ENCODE measurements around the gene EDNRA.
"Not testable (repeated sequence)": the region's sequence is repeated elsewhere in the genome, so short reads cannot be mapped to it uniquely, and the experiment has no call there.

Gene EDNRA

DNA sequence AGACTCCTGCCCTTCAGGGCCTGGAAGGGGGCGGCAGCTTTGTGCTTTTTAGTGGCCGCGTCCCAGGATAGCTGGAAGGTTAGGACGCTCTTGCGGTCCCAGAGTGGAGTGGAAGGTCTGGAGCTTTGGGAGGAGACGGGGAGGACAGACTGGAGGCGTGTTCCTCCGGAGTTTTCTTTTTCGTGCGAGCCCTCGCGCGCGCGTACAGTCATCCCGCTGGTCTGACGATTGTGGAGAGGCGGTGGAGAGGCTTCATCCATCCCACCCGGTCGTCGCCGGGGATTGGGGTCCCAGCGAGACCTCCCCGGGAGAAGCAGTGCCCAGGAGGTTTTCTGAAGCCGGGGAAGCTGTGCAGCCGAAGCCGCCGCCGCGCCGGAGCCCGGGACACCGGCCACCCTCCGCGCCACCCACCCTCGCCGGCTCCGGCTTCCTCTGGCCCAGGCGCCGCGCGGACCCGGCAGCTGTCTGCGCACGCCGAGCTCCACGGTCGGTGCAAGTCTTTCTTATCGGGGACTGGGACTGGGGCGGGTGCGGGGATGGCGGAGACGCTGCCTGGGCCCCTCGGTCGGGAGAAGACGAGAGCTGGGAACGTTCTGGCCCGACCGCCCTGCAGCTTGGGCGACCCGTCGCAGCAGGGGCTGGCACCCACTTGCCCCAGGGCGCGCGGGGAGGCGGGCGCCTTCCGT is at the start of gene EDNRA:
Gene EDNRA (plus strand): TSS at position 207 of the 686 bp plus-strand sequence. CDS start 4,585 bp downstream, outside the sequence.
- no peak for DNase-seq (ENCODE audit: extremely low read depth in 1 of 2, low read depth in 1 of 2)

- not testable (repeated sequence) for DNase-seq (ENCODE audit: extremely low read depth in 1 of 2, low read depth in 1 of 2)
Observed at GRCh38 chr4:147434370-147434769, 46.5 kb upstream of the EDNRA start.

GRCh38 chr4:147440442-147440841 is 40.5 kb upstream of the EDNRA start:
- DNase-seq (ENCODE audit: extremely low read depth in 1 of 2, low read depth in 1 of 2): no peak

DNA sequence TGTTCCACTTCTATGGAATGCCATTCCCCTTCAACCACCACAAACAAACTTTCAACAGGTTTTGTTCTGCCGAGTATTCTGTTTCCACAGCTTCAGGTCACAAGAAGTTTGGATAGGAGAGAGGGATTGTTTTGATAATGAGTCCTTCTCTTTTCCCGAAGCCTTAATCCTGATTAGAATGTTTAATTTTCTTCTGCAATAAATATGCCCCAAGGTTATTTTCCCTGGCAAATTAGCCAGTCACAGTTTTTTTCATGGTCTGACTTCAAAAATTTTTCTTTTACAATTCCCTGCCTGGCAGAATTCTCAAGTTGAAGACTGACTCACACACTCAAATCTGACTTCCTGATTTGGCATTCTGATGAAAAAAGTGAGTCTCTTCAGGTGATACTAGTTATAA is 33.1 kb upstream of the EDNRA start:
- DNase-seq (ENCODE audit: extremely low read depth in 1 of 2, low read depth in 1 of 2): no peak

- no peak for DNase-seq (ENCODE audit: extremely low read depth in 1 of 2, low read depth in 1 of 2)
Observed at GRCh38 chr4:147453561-147454141, 27.2 kb upstream of the EDNRA start.

DNA sequence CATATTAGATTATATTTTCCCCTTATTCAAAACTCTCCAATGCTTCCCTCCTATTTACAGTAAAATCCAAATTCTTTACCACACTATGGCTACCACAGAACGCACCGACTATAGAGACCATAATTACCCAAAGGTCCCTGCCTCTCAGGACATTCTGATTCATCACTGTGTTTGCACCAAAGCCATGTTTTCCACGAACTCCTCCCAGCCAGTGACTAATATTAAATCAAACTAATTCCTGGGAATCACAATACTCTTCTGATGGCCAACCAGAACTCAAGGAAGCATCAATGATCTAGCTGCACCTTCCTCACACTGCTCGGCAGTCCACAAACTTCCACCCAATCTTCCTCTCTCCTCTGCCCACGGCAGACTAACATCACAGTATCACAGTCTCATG is 24.2 kb upstream of the EDNRA start:
- DNase-seq (ENCODE audit: extremely low read depth in 1 of 2, low read depth in 1 of 2): no peak

DNA sequence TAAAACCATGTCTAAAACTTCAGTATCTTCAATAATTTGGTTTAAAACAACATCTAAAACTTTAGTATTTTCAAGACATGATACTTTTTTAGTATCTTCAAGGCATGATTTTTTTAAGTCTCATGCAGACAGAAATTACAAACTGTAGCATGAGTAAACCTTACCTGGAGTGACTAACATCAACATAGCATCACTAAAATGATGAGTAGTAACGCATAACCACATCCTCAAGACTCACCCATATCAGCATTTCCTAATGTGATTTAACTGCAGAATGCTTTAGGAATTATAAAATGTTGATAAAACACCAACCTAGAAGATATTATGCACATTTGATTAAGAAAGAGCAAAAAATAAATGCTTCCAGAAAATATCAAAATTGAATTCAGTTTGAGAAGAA is 19.7 kb upstream of the EDNRA start:
- DNase-seq (ENCODE audit: extremely low read depth in 1 of 2, low read depth in 1 of 2): no peak

DNA sequence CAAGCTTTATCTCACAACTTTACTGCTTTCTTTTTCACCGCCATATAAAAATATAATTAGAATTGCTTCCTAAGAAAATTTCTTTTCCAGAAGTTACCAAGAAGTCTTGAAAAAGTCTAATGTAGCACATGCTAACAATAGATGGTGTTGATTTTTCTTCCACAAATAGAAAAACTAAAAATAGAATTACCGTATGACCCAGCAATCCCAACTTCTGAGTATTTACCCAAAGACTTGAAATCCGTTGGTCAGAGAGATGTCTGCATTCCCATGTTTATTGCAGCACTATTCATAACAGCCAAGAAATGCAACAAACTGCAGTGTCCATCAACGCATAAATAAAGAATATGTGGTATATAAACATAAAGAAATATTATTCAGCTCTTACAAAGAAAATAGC is 17.8 kb upstream of the EDNRA start:
- DNase-seq (ENCODE audit: extremely low read depth in 1 of 2, low read depth in 1 of 2): no peak

DNA sequence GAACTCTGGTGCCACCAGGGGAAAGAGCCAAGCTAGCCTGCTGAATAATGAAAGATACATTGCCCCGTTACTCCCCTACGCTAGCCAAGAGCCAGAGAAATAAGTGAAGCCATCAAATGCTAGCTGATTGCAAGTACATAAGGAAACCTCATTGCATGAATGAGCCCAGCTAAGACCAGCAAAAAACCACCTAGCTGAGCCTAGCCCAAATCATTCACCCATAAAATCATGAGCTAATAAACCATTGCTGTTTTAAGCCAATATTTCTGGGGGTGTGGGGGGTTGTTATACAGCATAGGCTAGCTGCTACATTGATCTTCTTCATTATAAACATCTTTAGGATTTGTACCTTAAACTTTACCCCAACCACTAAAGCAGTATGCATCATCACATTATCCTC is 15.4 kb upstream of the EDNRA start:
- DNase-seq (ENCODE audit: extremely low read depth in 1 of 2, low read depth in 1 of 2): no peak

DNA sequence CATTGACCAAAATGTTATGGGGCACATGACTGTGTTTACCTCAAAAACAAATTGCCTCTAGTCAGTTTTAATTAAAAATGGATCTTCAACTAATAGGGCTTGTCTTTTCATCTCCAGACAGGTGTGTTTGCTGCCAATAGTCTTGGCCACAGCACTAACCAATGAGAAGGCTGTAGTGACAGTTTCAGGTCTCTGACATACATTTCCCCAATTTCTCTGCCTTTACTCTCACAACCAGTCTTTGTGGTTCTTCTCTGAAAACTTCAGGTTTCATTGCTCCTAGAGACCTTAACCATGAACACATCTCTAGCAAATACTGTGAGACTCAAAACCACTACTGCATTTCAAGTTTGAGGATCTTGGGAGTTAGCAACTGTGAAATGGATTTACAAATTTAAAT is 3.5 kb upstream of the EDNRA start:
- DNase-seq (ENCODE audit: extremely low read depth in 1 of 2, low read depth in 1 of 2): no peak

DNA sequence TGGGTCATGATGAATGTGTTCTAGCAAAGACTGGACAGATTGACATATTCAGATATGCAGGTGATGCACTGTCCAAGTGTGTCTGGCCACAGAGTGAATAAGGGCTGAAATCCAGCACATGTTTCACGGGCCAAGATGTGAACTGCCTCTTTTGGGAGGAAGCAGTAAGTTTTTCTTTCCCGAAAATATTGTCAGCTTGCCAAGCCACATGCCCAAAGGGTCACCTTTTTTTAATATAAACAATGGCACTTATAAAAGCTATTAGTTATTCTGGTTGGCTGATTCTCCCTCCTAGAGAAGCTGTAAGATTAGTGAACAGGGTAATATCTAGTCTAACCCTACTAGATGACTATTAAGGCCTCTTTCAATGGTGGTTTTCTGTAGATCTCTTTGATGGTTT is 1.5 kb upstream of the EDNRA start:
- no peak for DNase-seq (ENCODE audit: extremely low read depth in 1 of 2, low read depth in 1 of 2)

- no peak for DNase-seq (ENCODE audit: extremely low read depth in 1 of 2, low read depth in 1 of 2)
Observed at GRCh38 chr4:147479786-147480185, 1.1 kb upstream of the EDNRA start.

- DNase-seq (ENCODE audit: extremely low read depth in 1 of 2, low read depth in 1 of 2): no peak
Observed at GRCh38 chr4:147480502-147480890, 401 bp upstream of the EDNRA start.

DNA sequence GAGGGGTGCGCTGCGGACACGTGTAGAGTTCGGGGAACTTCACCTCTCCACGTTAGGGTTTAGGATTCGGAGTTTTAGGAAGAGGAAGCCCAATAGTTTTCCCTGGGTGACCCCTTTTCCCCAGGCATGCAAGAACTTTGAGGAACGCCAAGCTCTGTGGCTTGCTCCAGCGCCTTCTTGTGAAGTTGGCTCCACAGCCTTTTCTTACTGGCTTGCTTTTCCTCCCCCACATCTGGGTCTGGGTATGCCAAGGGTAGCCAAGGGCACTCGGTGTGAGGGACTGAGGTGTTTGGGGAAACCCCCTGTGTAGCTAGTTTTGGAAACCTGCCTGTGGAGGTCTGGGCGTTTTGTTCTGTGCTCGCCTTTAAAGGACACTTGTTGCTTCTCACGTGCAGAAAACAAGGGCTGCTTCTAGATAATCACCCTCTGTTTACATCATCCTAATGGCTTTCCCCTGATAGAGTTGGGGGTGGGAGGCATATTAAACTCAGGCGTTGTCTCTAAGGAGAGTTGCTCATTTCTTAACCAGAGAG is 746 bp downstream of the EDNRA start:
- no peak for DNase-seq (ENCODE audit: extremely low read depth in 1 of 2, low read depth in 1 of 2)

- no peak for DNase-seq (ENCODE audit: extremely low read depth in 1 of 2, low read depth in 1 of 2)
Observed at GRCh38 chr4:147482281-147482680, 1.4 kb downstream of the EDNRA start.

- no peak for DNase-seq (ENCODE audit: extremely low read depth in 1 of 2, low read depth in 1 of 2)
Observed at GRCh38 chr4:147485167-147485566, 4.3 kb downstream of the EDNRA start.

DNA sequence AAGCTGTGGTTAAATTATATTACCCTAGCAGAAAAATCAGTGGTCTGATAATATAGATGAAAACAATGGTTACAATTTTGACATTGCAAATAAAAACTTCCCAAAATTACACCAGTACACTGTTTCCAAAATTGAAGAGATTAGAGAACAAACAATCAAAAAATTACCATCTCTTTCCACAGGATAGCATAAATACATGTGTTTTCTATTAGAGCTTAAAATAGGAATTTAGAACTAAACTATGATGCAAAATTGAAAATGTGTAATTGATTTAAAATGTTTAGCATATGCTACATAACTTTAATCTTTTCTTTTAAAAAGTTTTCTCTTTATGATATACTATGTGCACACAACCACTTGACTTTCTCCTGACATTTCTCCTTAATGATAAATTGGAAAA is 6.7 kb downstream of the EDNRA start:
- DNase-seq (ENCODE audit: extremely low read depth in 1 of 2, low read depth in 1 of 2): no peak

GRCh38 chr4:147488556-147488955 is 7.7 kb downstream of the EDNRA start:
- no peak for DNase-seq (ENCODE audit: extremely low read depth in 1 of 2, low read depth in 1 of 2)

DNA sequence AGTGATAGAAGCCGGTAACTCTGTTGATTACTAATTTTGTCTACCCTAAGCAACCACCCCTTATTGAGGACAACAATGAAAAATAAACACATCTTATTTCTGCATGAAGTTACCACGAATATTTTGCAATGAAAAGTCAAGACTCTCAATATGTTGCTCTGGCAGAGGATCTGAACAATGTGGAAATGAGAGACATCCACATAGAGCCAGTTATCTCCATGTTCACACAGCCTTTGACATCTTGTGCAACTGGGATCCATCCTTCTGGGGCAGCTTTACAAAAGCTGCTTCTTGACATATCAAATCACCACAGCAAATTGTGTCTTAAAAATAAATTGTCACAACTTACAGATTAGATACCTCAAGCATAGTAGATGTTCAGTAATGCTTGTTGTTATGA is 10.2 kb downstream of the EDNRA start:
- DNase-seq (ENCODE audit: extremely low read depth in 1 of 2, low read depth in 1 of 2): no peak

DNA sequence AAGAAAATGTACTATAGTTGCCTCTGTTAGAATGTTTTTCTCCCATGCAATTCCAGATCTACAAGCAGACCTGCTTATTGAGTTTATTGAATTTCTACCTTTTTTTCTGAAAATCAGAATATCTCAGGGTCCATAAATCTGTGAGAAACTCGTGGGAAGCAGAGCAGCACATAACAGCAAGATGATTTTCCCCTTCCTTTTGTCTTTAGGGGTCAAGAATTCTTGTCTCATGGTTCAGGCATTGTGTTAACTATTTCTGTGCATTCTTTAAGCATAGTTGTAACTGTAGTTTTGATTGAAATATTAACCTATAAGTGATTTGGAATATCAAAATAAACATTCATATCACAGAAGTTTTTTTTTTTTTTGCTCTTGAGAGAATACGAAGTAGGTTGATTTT is 11.4 kb downstream of the EDNRA start:
- no peak for DNase-seq (ENCODE audit: extremely low read depth in 1 of 2, low read depth in 1 of 2)

DNA sequence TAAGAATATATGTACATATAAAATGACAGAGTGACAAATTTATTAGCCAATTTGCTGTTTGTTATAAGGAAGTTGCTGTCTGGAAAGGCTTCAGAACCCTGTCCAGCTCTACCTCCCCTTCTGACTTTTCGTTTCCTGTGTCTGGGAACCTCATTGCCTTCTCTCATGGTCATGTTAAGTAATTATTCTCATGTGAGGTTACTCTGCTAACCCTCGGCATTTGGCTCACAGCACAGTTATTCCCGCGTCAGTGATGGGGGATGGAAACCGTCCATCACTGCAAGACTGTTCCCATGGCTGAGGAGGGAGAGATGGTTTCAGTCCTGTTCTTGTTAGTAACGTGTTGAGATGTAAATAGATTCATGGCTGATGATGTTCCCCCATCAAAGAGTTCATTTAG is 11.9 kb downstream of the EDNRA start:
- no peak for DNase-seq (ENCODE audit: extremely low read depth in 1 of 2, low read depth in 1 of 2)

DNA sequence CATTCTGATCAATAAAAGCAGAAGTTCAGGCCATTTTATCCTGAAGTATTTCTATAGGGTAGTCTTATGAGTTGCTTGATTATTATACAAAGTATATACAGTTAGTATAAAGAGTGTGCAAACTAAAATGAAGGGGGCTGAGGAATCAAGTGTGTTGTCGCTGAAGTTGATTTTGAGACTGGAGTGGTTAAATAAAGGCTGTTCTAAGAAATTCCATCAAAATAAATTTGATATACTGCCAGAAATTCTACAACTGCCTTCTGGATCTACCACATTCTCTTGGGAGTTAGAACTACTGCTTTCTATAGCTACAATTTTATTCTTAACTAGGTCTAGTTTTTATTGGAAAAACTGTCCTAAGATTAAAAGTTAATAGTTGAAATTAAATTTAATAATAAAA is 12.4 kb downstream of the EDNRA start:
- no peak for DNase-seq (ENCODE audit: extremely low read depth in 1 of 2, low read depth in 1 of 2)

- DNase-seq (ENCODE audit: extremely low read depth in 1 of 2, low read depth in 1 of 2): no peak
Observed at GRCh38 chr4:147494301-147494700, 13.4 kb downstream of the EDNRA start.

All from stimulated activated CD8-positive, alpha-beta memory T cell treated with anti-CD3 and anti-CD28 coated beads, Interleukin-7, amount 100 ng/mL, for 48 hours (primary cell).